IMR-90 (cell line): ENCODE measurements around the gene SHC4. TPM values are rescaled to one million over a fixed set of nuclear protein-coding genes. Genes with fewer than 3 reads are reported as not detected.

Experiments used
- ATAC-seq: fragments of 200-7000 bp; cut with Tn5 transposase; 2 replicates; pipeline ENCODE4 v1.9.1; 2020; ENCODE audit warnings: low read depth, mild to moderate bottlenecking, moderate library complexity
- BruUV-seq: library from RNA; stranded (reverse); fragments of 400-500 nt; replicated peaks from 2 replicates; lab custom pipeline; 2021; lab: Mats Ljungman, UMichigan
- CTCF ChIA-PET: fragments of 300-600 bp; formaldehyde crosslinking; extraction: SDS; loops from one replicate; lab custom pipeline; 2021; ENCODE audit warnings: antibody characterized with exemption; lab: Yijun Ruan, JAX
- POLR2A ChIA-PET: fragments of 300-600 bp; sonication (Branson Sonifier 250); formaldehyde crosslinking; loops from one replicate; lab custom pipeline; 2022; ENCODE audit warnings: antibody characterized with exemption; ENCODE audit not compliant: unreplicated experiment; lab: Charles Lee
- DNase-seq: peaks from one replicate; pipeline ENCODE4 v3.0.0; 2013
- H2AFZ ChIP-seq: replicated peaks from 2 replicates; pipeline ENCODE3; 2013; ENCODE audit warnings: low read length, mild to moderate bottlenecking; ENCODE audit not compliant: poor library complexity
- H2AK5ac ChIP-seq: 2 replicates; pipeline ENCODE4 v1.6.1; 2013; ENCODE audit warnings: low read depth, low read length, inconsistent platforms
- H2AK9ac ChIP-seq: replicated peaks from 2 replicates; pipeline ENCODE3; 2013; ENCODE audit warnings: mild to moderate bottlenecking, low read depth, low read length, moderate library complexity; ENCODE audit not compliant: poor library complexity
- H2BK120ac ChIP-seq: 2 replicates; pipeline ENCODE4 v1.6.1; 2013; ENCODE audit warnings: low read depth, low read length, inconsistent platforms
- H2BK15ac ChIP-seq: 3 replicates; pipeline ENCODE4 v1.6.1; 2013; ENCODE audit warnings: low read depth, low read length, inconsistent platforms
- H2BK20ac ChIP-seq: 2 replicates; pipeline ENCODE4 v1.6.1; 2013; ENCODE audit warnings: low read depth, mild to moderate bottlenecking, inconsistent platforms, low read length, moderate library complexity
- H2BK5ac ChIP-seq: 2 replicates; pipeline ENCODE4 v1.6.1; 2013; ENCODE audit warnings: mild to moderate bottlenecking, low read depth, low read length, inconsistent platforms; ENCODE audit not compliant: poor library complexity, severe bottlenecking
- H3K14ac ChIP-seq: replicated peaks from 2 replicates; pipeline ENCODE4 v1.6.1; 2013; ENCODE audit warnings: low read depth, low read length, inconsistent platforms
- H3K18ac ChIP-seq: 2 replicates; pipeline ENCODE4 v1.6.1; 2013; ENCODE audit warnings: low read depth, low read length, control low read depth
- H3K23ac ChIP-seq: 2 replicates; pipeline ENCODE4 v1.6.1; 2013; ENCODE audit warnings: low read depth, low read length, inconsistent platforms
- H3K27ac ChIP-seq: 2 replicates; pipeline ENCODE4 v1.5.1; 2013; ENCODE audit warnings: mild to moderate bottlenecking, control low read depth, low read length; ENCODE audit not compliant: insufficient read depth
- H3K27me3 ChIP-seq: 2 replicates; pipeline ENCODE4 v1.6.1; 2013; ENCODE audit warnings: low read length; ENCODE audit not compliant: control insufficient read depth, insufficient read depth
- H3K36me3 ChIP-seq: 2 replicates; pipeline ENCODE4 v1.6.1; 2013; ENCODE audit warnings: low read length, mixed read lengths; ENCODE audit not compliant: control insufficient read depth, insufficient read depth
- H3K4ac ChIP-seq: 2 replicates; pipeline ENCODE4 v1.6.1; 2013; ENCODE audit warnings: low read depth, low read length, inconsistent platforms
- H3K4me1 ChIP-seq: 2 replicates; pipeline ENCODE4 v1.6.1; 2013; ENCODE audit warnings: low read length, mixed read lengths; ENCODE audit not compliant: control insufficient read depth, insufficient read depth
- H3K4me2 ChIP-seq: 2 replicates; pipeline ENCODE4 v1.6.1; 2013; ENCODE audit warnings: low read depth, mild to moderate bottlenecking, control low read depth, low read length, moderate library complexity
- H3K4me3 ChIP-seq: 2 replicates; pipeline ENCODE4 v1.5.1; 2013; ENCODE audit warnings: low read depth, mild to moderate bottlenecking, control low read depth, low read length, moderate library complexity; ENCODE audit not compliant: insufficient read depth
- H3K56ac ChIP-seq: 2 replicates; pipeline ENCODE4 v1.6.1; 2013; ENCODE audit warnings: low read length, inconsistent platforms; ENCODE audit not compliant: insufficient read depth; ENCODE audit errors: extremely low read depth
- H3K79me1 ChIP-seq, 2 experiments: 2 replicates each; pipeline ENCODE4 v1.6.1; 2013; ENCODE audit warnings: low read length in 2 of 2, inconsistent platforms in 1 of 2, low read depth in 1 of 2
- H3K9ac ChIP-seq: 2 replicates; pipeline ENCODE4 v1.6.1; 2013; ENCODE audit warnings: low read depth, low read length, control low read depth
- H3K9me1 ChIP-seq: 2 replicates; pipeline ENCODE4 v1.6.1; 2013; ENCODE audit warnings: low read length, inconsistent platforms; ENCODE audit not compliant: insufficient read depth
- H3K9me3 ChIP-seq: 2 replicates; pipeline ENCODE4 v1.6.1; 2013; ENCODE audit warnings: low read length; ENCODE audit not compliant: control insufficient read depth, insufficient read depth
- H4K20me1 ChIP-seq: 2 replicates; pipeline ENCODE4 v1.6.1; 2013; ENCODE audit warnings: low read length, inconsistent platforms; ENCODE audit not compliant: insufficient read depth
- H4K5ac ChIP-seq: 2 replicates; pipeline ENCODE4 v1.6.1; 2013; ENCODE audit warnings: mild to moderate bottlenecking, low read depth, low read length, control low read depth
- H4K8ac ChIP-seq, 2 experiments: 2 replicates each; pipeline ENCODE4 v1.6.1; 2013; ENCODE audit warnings: low read depth in 2 of 2, low read length in 2 of 2, control low read depth in 1 of 2, inconsistent platforms in 1 of 2
- H4K91ac ChIP-seq: 2 replicates; pipeline ENCODE4 v1.6.1; 2013; ENCODE audit warnings: low read depth, low read length, inconsistent platforms; ENCODE audit not compliant: insufficient read depth
- CEBPB ChIP-seq: IDR thresholded peaks from 2 replicates; pipeline ENCODE4 v1.6.1; 2012; ENCODE audit warnings: low read depth, low read length, improper control_type of control experiment
- ELK1 ChIP-seq: fragments of 150-350 bp; IDR thresholded peaks from 2 replicates; pipeline ENCODE4 v1.6.1; 2016; ENCODE audit warnings: low read depth, mild to moderate bottlenecking, low read length, moderate library complexity, borderline replicate concordance
- FOS ChIP-seq: fragments of 150-350 bp; IDR thresholded peaks from 2 replicates; pipeline ENCODE4 v1.6.1; 2016; ENCODE audit warnings: low read depth, low read length
- MAZ ChIP-seq: IDR thresholded peaks from 2 replicates; pipeline ENCODE4 v1.6.1; 2012; ENCODE audit warnings: low read depth, mild to moderate bottlenecking, low read length, improper control_type of control experiment, moderate library complexity, borderline replicate concordance
- MXI1 ChIP-seq: IDR thresholded peaks from 2 replicates; pipeline ENCODE4 v1.6.1; 2012; ENCODE audit warnings: low read depth, mild to moderate bottlenecking, low read length, moderate library complexity, borderline replicate concordance
- NFE2L2 ChIP-seq: fragments of 150-350 bp; IDR thresholded peaks from 2 replicates; pipeline ENCODE4 v1.6.1; 2016; ENCODE audit warnings: low read depth, mild to moderate bottlenecking, low read length
- RCOR1 ChIP-seq: IDR thresholded peaks from 2 replicates; pipeline ENCODE4 v1.6.1; 2012; ENCODE audit warnings: mild to moderate bottlenecking, low read length, improper control_type of control experiment; ENCODE audit not compliant: insufficient replicate concordance
- WGBS, 2 experiments: methylation state at CpG; one replicate each; pipeline versions ENCODE4 v1.1.5 to v1.1.7; 2013; ENCODE audit warnings: missing lambda C conversion rate in 2 of 2; ENCODE audit not compliant: insufficient read length in 1 of 2; ENCODE audit errors: extremely low coverage in 2 of 2; 5-methylcytosine and 5-hydroxymethylcytosine counted together
- dilution Hi-C: fragments of 300-500 bp; cut with HindIII; formaldehyde crosslinking; loops from one replicate; pipeline ENCODE4 v1.14.3; 2018; ENCODE audit warnings: low sequenced_read_pairs; ENCODE audit not compliant: unreplicated experiment
- in situ Hi-C: fragments of 300-500 bp; cut with MboI; formaldehyde crosslinking; loops from 3 replicates; pipeline ENCODE4 v1.14.3; 2019; ENCODE audit warnings: low sequenced_read_pairs, inconsistent platforms, mixed read lengths
- intact Hi-C: fragments of 100-400 bp; cut with micrococcal nuclease; formaldehyde crosslinking; loops from 2 replicates; pipeline ENCODE4 v1.10.0; 2022
- polyA plus RNA-seq, 3 experiments: library from polyadenylated mRNA; depleted of rRNA; stranded (reverse); fragments of >200 nt; gene quantifications; 2 replicates each; pipeline ENCODE4 v1.2.3, GENCODE V29; 2012; ENCODE audit warnings: low replicate concordance in 1 of 3
- total RNA-seq: library from RNA; depleted of rRNA; stranded (reverse); fragments of >200 nt; gene quantifications from 2 replicates; pipeline ENCODE4 v1.2.3, GENCODE V29; 2012

The SHC4 gene
- total and polyA plus RNA-seq, 2 of the 4 experiments (the other 2 are of a cell fraction): 0.91 to 2.7 TPM

GRCh38 chr15:48876057-48876456 is 87.7 kb downstream of the SHC4 start:
- Histone ChIP-seq H3K9me3 (no peaks in the 10 kb centered on the region), H3K27me3 (no peaks in the 10 kb centered on the region), H3K36me3 (no peaks in the 10 kb centered on the region), H3K9ac (no peak overlapping the region), H3K4me3 (no peak overlapping the region), H3K9me1 (peaks cover 12% of the 10 kb centered on the region; the same call in 1 of the 2 replicates), H2BK20ac (peak overlapping the region; percentile 76), H3K56ac (no peak overlapping the region), H3K4ac (peak overlapping the region; percentile 53; the same call in 1 of the 2 replicates), H4K5ac (no peak overlapping the region), H2BK120ac (no peak overlapping the region; the same call in 1 of the 2 replicates), H4K8ac (no peak overlapping the region), H2BK5ac (peak overlapping the region; percentile 60), H2BK15ac (peak overlapping the region; percentile 79; the same call in 1 of the 3 replicates), H3K79me1 (peaks cover 4 to 34% of the 10 kb centered on the region in 2 experiments; a peak in 3 of 4 replicates), H3K4me1 (peaks cover 7% of the 10 kb centered on the region), H3K27ac (no peak overlapping the region), H3K4me2 (peak overlapping the region; percentile 48; the same call in 1 of the 2 replicates), H3K14ac (peak overlapping the region; percentile 83; the same call in 1 of the 2 replicates), H4K20me1 (peaks cover 3% of the 10 kb centered on the region; the same call in 1 of the 2 replicates), H4K91ac (peak overlapping the region; percentile 73), H2AK5ac (no peak overlapping the region), H2AK9ac (no peak overlapping the region), H2AFZ (no peak overlapping the region), H3K18ac (peak overlapping the region; percentile 39; the same call in 1 of the 2 replicates), H3K23ac (peak overlapping the region; percentile 58; the same call in 1 of the 2 replicates)
- CTCF ChIA-PET: no interaction called here
- WGBS, 2 experiments: 95% methylated on average over 3 of the region's 3 CpGs; no CpG with 5 or more reads in 1 of the 2 experiments
- POLR2A ChIA-PET: no interaction called here
- intact Hi-C loops: loop anchor here (5.0 kb wide), 1 partner anchor 161 kb away; no protein-coding TSS in a partner anchor
- DNase-seq (no peak), ATAC-seq (no peak)
- no peak for TF ChIP-seq ELK1
- TF ChIP-seq MXI1: no peak
- TF ChIP-seq CEBPB: no peak
- no peak for TF ChIP-seq RCOR1
- no peak for TF ChIP-seq FOS
- no peak for TF ChIP-seq NFE2L2
- TF ChIP-seq MAZ: no peak
- no TSS peak for BruUV-seq
- dilution Hi-C loops: no loop called here
- in situ Hi-C loops: loop anchor here (5.0 kb wide), 1 partner anchor 86 kb away; the partner anchor contains the start of gene SHC4
